ENCODE results near the gene LMNTD2.

The LMNTD2 gene

DNA sequence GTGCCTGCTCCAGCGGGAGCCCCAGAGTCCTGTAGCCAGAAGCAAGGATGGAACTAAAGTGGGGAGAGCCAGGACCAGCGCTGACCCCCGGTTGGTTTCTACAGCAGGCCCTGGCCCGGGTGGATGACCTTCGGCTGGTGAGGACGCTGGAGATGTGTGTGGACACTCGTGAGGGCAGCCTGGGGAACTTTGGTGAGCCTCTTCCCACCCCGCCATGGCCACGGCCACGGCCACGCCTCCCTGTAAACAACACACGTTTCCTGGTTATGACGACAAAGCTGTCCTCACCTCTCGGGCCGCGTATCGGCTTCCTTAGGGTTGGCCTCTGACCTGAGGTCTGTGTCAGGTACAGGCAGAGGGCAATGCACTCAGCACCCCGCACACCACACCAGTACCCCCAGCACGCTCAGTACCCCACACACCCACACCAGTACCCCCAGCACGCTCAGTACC lies 19.1 kb downstream of the LMNTD2 start:
- DNase-seq (ENCODE audit: low read depth): no peak
- TF ChIP-seq, protein P1, sequence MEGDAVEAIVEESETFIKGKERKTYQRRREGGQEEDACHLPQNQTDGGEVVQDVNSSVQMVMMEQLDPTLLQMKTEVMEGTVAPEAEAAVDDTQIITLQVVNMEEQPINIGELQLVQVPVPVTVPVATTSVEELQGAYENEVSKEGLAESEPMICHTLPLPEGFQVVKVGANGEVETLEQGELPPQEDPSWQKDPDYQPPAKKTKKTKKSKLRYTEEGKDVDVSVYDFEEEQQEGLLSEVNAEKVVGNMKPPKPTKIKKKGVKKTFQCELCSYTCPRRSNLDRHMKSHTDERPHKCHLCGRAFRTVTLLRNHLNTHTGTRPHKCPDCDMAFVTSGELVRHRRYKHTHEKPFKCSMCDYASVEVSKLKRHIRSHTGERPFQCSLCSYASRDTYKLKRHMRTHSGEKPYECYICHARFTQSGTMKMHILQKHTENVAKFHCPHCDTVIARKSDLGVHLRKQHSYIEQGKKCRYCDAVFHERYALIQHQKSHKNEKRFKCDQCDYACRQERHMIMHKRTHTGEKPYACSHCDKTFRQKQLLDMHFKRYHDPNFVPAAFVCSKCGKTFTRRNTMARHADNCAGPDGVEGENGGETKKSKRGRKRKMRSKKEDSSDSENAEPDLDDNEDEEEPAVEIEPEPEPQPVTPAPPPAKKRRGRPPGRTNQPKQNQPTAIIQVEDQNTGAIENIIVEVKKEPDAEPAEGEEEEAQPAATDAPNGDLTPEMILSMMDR (conservative IDR thresholded peaks at IDR 0.05; ENCODE audit: low read depth, low read length): no peak
- H3K4me3 ChIP-seq (ENCODE audit: low read depth, low read length): no peak overlapping the region

DNA sequence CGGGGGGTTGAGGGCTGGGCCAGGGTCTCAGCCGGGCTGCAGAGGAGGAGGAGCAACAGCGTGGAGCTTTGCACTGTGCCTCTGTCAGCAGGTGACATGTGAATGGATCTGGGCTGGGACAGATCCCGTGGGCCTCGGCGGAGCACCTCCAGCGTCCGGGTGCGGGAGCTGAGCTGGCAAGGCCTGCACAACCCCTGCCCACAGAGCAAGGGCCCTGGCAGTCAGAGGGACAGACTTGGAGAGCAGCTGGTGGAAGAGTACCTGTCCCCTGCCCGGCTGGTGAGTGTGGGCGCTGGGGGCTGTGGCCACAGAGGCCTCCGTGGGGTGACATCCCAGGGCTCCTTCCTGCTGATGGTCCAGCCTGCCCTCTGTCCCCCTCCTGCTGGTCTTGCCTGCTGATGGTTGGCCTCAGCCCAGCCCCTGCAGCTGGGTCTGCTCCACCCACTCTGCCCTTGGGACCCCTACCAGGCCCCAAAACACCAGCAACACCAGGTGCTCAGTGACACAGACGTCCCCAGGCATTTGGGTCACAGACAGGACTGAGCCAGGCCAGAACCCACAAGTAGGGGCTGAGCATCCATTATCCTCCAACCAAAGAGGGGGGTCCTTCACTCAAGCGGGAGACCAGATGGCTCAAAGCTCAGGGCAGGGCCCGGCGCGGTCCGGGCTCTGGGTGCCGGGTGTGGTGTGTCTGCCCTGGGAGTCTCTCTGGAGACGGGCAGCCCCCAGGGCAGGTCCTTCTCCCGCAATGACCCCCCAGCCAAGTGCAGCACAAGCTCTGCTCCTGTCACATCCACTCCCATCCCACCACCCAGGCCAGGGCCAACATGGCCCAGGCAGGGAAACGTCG lies 19.7 kb downstream of the LMNTD2 start:
- no peak overlapping the region for H3K4me3 ChIP-seq (ENCODE audit: low read depth, low read length)
- no peak for DNase-seq (ENCODE audit: low read depth)
- TF ChIP-seq, protein P1 (conservative IDR thresholded peaks at IDR 0.05; ENCODE audit: low read depth, low read length): no peak

DNA sequence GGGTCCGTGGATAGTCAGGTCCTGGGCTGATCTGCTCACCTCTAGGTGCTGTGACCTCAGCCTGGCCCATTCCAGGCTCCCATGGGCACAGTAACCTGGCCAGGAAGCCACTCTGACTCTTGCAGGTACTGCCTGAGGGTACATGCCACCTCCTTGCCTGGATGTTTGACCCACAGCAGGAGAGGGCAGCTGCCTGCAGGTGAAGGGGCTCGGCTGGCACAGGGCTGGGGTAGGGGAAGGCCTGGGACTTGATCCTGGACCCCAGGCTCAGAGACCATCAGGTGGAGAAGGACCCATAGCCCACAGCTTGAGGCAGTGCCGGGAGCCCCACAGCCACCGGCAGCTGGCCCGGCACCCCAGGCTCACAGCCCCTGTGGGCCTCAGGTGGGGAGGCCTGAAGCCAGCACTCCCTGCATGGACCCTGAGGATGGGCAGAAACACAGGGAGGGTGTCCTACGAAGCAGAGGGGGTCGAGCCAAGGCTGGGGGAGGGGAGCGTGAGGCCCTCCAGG lies 20.5 kb downstream of the LMNTD2 start:
- no peak overlapping the region for H3K4me3 ChIP-seq (ENCODE audit: low read depth, low read length)
- no peak for DNase-seq (ENCODE audit: low read depth)

DNA sequence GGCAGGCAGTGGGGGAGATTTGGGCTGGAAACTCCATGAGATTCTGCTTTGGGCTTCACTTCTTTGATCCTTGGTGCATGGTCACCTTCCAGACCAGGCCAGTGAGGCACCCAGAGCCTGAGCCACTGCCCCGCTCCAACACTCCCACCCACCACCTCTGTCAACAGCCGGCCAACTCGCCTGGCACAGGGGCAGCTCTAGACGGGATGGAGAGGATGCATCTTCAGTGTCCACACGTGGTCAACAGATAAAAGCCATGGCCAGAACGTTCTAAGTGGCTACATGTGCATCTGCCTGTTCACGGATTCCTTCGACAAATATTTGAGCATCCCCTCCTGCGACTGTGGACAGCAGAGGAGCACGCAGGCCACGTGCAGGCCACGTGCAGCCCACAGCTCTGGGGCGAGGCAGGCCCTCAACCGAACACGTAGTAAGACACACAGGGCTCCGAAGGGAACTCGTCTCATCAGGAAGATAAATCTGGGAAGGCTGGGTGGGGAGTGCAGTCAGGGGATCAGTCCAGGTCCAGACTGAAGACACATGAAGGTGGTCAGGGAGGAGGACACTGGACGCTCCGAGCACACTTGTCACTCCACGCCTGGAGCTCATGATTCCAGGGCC lies 22.0 kb downstream of the LMNTD2 start:
- TF ChIP-seq, protein P1 (conservative IDR thresholded peaks at IDR 0.05; ENCODE audit: low read depth, low read length): no peak
- DNase-seq (ENCODE audit: low read depth): no peak
- H3K4me3 ChIP-seq (ENCODE audit: low read depth, low read length): no peak overlapping the region

More for the DNA sequence above, 20.5 kb downstream of the LMNTD2 start:
- TF ChIP-seq, protein P1 (conservative IDR thresholded peaks at IDR 0.05; ENCODE audit: low read depth, low read length): no peak

DNA sequence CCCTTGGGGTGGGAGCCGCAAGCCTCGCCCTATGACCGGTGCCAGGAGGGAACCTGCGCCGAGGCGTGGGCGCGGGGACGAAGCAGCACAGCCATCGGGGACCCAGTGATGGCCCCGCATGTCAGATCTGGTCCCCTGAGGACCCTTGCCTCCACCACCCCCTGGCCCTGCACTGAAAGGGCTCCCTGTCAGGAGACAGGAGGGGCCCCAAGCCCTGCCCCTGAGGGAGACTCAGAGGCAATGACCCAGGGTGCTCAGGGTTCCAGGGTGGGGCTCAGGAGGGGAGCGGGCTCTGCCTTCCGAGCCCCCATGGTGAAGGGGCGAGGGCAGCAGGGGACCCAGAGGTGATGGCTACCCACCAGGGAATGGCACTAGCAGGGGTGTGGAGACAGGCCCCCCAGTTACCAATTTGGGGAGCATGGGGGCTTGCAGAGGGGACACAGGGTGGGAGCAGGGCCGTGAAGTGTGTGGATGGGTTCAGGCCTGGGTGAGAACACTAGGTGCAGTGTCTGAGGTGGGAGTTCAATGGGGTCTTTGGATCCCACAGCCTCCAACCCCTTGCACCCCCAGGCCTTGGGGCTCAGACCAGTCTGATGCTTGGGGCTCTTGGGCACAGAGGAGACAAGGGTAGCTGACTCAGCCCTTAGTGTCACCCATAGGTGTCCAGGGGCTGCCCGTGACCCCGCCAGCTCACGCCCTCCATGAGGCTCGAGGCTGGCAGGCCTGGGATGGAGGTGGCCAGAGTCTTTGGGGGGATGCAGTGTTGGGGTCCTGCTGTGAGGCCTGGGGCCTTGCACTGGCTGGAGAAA lies 22.7 kb downstream of the LMNTD2 start:
- DNase-seq (ENCODE audit: low read depth): no peak
- TF ChIP-seq, protein P1 (conservative IDR thresholded peaks at IDR 0.05; ENCODE audit: low read depth, low read length): no peak
- peak overlapping the region; percentile 49 for H3K4me3 ChIP-seq (ENCODE audit: low read depth, low read length)

DNA sequence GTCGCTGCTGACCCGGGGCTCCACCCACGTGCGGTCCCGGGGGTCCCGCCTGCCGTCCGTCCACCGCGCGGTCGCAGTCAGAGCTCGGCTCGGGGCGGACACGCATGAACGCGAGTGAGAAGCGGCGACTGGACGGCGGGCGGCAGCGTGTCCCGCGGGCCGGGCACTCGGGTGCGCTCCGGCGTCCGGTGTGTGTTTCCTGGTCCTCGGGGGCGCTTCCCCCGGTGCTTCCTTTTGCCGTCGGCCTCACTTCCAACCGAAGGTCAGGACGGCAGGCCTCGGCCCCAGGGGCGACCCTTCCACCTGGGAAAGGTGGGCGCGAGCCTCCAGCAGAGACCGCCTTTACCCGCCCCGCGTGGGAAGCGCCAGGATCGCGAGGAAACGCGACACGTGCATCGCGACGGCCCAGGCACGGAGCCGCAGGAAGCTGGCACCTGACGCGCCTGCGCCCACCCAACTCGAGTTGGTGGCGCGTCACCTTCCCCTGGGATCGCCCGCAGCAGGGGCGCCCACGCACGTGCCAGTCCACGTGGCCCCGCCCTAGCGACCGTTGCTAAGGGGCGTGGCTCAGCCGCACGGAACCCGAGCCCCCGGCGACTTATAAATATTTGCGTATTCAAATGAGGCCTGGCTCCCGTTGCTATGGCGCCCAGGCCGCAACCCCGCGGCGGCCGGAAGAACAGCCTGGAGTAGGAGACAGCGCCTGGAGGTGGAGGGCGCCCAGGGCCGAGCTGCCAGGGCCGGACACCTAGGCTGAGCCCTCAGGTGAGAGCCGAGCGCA lies 23.5 kb downstream of the LMNTD2 start, which contains the start of gene LRRC56:
LRRC56 (plus strand) TSS at position 687 of the 781 bp plus-strand sequence. CDS start 3,158 bp downstream, outside the sequence.
- H3K4me3 ChIP-seq (ENCODE audit: low read depth, low read length): peak within 1 kb of the TSS; percentile 49
- DNase-seq (ENCODE audit: low read depth): peak; percentile 87
- TF ChIP-seq, protein P1 (conservative IDR thresholded peaks at IDR 0.05; ENCODE audit: low read depth, low read length): no peak

Data from choroid plexus epithelial cell (primary cell).